HG02642 (cell line): ENCODE measurements around the gene GPR89A.
"Not testable (repeated sequence)": the region's sequence is repeated elsewhere in the genome, so short reads cannot be mapped to it uniquely, and the experiment has no call there.

Experiments
- ATAC-seq: cut with Tn5 transposase; IDR thresholded peaks from one replicate; pipeline ENCODE4 v1.9.1; 2021; ENCODE audit warnings: mild to moderate bottlenecking; ENCODE audit not compliant: unreplicated experiment, poor library complexity

The GPR89A gene

GRCh38 chr1:145673217-145673616, 65.4 kb downstream of the GPR89A start:
- not testable (repeated sequence) for ATAC-seq

- not testable (repeated sequence) for ATAC-seq
Observed at GRCh38 chr1:145684858-145685257, 77.1 kb downstream of the GPR89A start.

- not testable (repeated sequence) for ATAC-seq
Observed at GRCh38 chr1:145686078-145686477, 78.3 kb downstream of the GPR89A start.

- ATAC-seq = no peak
Observed at GRCh38 chr1:145688328-145688727, 80.5 kb downstream of the GPR89A start.

GRCh38 chr1:145688924-145689323, 81.1 kb downstream of the GPR89A start:
- ATAC-seq = no peak

- no peak for ATAC-seq
Observed at GRCh38 chr1:145689922-145690321, 82.1 kb downstream of the GPR89A start.

GRCh38 chr1:145690587-145691558, 83.1 kb downstream of the GPR89A start:
- peak; percentile 62 for ATAC-seq

- ATAC-seq = no peak
Observed at GRCh38 chr1:145692785-145693443, 85.1 kb downstream of the GPR89A start.

- ATAC-seq = no peak
Observed at GRCh38 chr1:145695821-145696629, 88.2 kb downstream of the GPR89A start.

GRCh38 chr1:145696630-145696960, 88.8 kb downstream of the GPR89A start:
- no peak for ATAC-seq

- ATAC-seq = no peak
Observed at GRCh38 chr1:145701306-145701862, 93.6 kb downstream of the GPR89A start.

- ATAC-seq = no peak
Observed at GRCh38 chr1:145702052-145702451, 94.3 kb downstream of the GPR89A start.

- no peak for ATAC-seq
Observed at GRCh38 chr1:145702826-145703225, 95.0 kb downstream of the GPR89A start.

GRCh38 chr1:145705622-145706021, 97.8 kb downstream of the GPR89A start:
- ATAC-seq = no peak

- no peak for ATAC-seq
Observed at GRCh38 chr1:145706086-145706664, 98.4 kb downstream of the GPR89A start.

- ATAC-seq = no peak
Observed at GRCh38 chr1:145707183-145707867, 99.5 kb downstream of the GPR89A start, which contains the start of gene PDZK1. TSS of gene PDZK1 (minus strand) at chr1:145707368. CDS start at chr1:145688021, 19,347 bp downstream.

GRCh38 chr1:145708063-145708462, 100.3 kb downstream of the GPR89A start:
- no peak for ATAC-seq

- no peak for ATAC-seq
Observed at GRCh38 chr1:145710291-145711027, 102.7 kb downstream of the GPR89A start.

- ATAC-seq = no peak
Observed at GRCh38 chr1:145711213-145711651, 103.4 kb downstream of the GPR89A start.
